Central memory CD8-positive, alpha-beta T cell (primary cell): ENCODE results near the gene LYG2.
"Not testable (repeated sequence)": the region's sequence is repeated elsewhere in the genome, so short reads cannot be mapped to it uniquely, and the experiment has no call there.

Source experiments
- ATAC-seq: fragments of 150-1000 bp; cut with Tn5 transposase; replicated peaks from 2 replicates; pipeline ENCODE4 v1.10.0; 2022; ENCODE audit warnings: mild to moderate bottlenecking, moderate FRiP score, moderate number of reproducible peaks; ENCODE audit not compliant: poor library complexity, severe bottlenecking; ENCODE audit errors: extremely low read depth
- DNase-seq, 2 donors: peaks; one replicate each; pipeline ENCODE4 v3.0.0; 2021; ENCODE audit warnings: low spot score in 2 of 2
- H3K27ac Mint-ChIP-seq: one replicate; pipeline ENCODE4 v1.8.0; 2022; ENCODE audit warnings: low read depth, mild to moderate bottlenecking, moderate library complexity, mixed read lengths
- H3K27me3 Mint-ChIP-seq: one replicate; pipeline ENCODE4 v1.8.0; 2022; ENCODE audit warnings: mixed read lengths
- H3K36me3 Mint-ChIP-seq: one replicate; pipeline ENCODE4 v1.8.0; 2022; ENCODE audit warnings: mild to moderate bottlenecking, moderate library complexity, mixed read lengths; ENCODE audit not compliant: insufficient read depth
- H3K4me1 Mint-ChIP-seq: one replicate; pipeline ENCODE4 v1.8.0; 2022; ENCODE audit warnings: mixed read lengths
- H3K4me3 Mint-ChIP-seq: one replicate; pipeline ENCODE4 v1.8.0; 2022; ENCODE audit warnings: mild to moderate bottlenecking, moderate library complexity, mixed read lengths
- H3K9me3 Mint-ChIP-seq: one replicate; pipeline ENCODE4 v1.8.0; 2022; ENCODE audit warnings: mixed read lengths

Gene LYG2

DNA sequence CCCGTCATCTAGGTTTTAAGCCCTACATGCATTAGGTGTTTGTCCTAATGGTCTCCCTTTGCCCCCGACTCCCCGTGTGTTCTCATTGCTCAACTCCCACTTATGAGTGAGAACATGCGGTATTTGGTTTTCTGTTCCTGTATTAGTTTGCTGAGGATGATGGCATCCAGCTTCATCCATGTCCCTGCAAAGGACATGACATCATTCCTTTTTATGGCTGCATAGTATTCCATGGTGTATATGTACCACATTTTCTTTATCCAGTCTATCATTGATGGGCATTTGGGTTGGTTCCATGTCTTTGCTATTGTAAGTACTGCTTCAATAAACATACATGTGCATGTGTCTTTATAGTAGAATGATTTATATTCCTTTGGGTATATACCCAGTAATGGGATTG lies 63.1 kb downstream of the LYG2 start:
- H3K27ac Mint-ChIP-seq, DNase-seq, ATAC-seq, H3K9me3 Mint-ChIP-seq, H3K27me3 Mint-ChIP-seq, H3K4me3 Mint-ChIP-seq: not testable (repeated sequence)
- peaks cover 46% of the 10 kb centered on the region for H3K36me3 Mint-ChIP-seq
- peaks cover 14% of the 10 kb centered on the region for H3K4me1 Mint-ChIP-seq
